HCT116 (cell line): ENCODE data around the gene DAZAP1. TPM values are rescaled to one million over a fixed set of nuclear protein-coding genes. Genes with fewer than 3 reads are reported as not detected.
"Not testable (repeated sequence)": the region's sequence is repeated elsewhere in the genome, so short reads cannot be mapped to it uniquely, and the experiment has no call there.

Source experiments
- ATAC-seq: fragments of 200-7000 bp; cut with Tn5 transposase; 2 replicates; pipeline ENCODE4 v1.9.1; 2020; ENCODE audit warnings: mild to moderate bottlenecking, moderate library complexity
- BruUV-seq: library from RNA; stranded (reverse); fragments of 400-500 nt; replicated peaks from 2 replicates; lab custom pipeline; 2021; lab: Mats Ljungman, UMichigan
- CTCF ChIA-PET: fragments of 300-600 bp; sonication (Branson Sonifier 250); formaldehyde crosslinking; loops from one replicate; lab custom pipeline; 2021; ENCODE audit warnings: antibody characterized with exemption; lab: Charles Lee
- POLR2A ChIA-PET: fragments of 300-600, 350-600 bp; sonication (Branson Sonifier 250); formaldehyde crosslinking; loops from one replicate; lab custom pipeline; 2021; ENCODE audit warnings: antibody characterized with exemption; lab: Charles Lee
- RAD21 ChIA-PET, 2 experiments: fragments of 300-600 bp; sonication (Branson Sonifier 250); formaldehyde crosslinking; loops; one replicate each; lab custom pipeline; 2023; ENCODE audit warnings: low total read pairs in 2 of 2; ENCODE audit not compliant: uncharacterized antibody in 2 of 2, unreplicated experiment in 2 of 2, low non-redundant PET in 1 of 2; lab: Charles Lee
- DNase-seq: peaks from one replicate; pipeline ENCODE4 v3.0.0-alpha.2; 2010; ENCODE audit warnings: low read depth, low spot score
- H2AFZ ChIP-seq: fragments of 200-600 bp; shearing (Covaris generic), sonication (generic); 2 replicates; pipeline ENCODE4 v1.6.1; 2017; ENCODE audit warnings: low read depth, mixed run types, mixed read lengths, antibody characterized with exemption, low read length; ENCODE audit not compliant: poor library complexity, severe bottlenecking
- H3K27ac ChIP-seq: 2 replicates; pipeline ENCODE4 v1.5.1; 2012; ENCODE audit warnings: low read depth, low read length
- H3K27me3 ChIP-seq: fragments of 200-600 bp; sonication (generic); 2 replicates; pipeline ENCODE4 v1.6.1; 2016; ENCODE audit warnings: mixed run types, low read length, mixed read lengths; ENCODE audit not compliant: insufficient read depth
- H3K36me3 ChIP-seq, 2 experiments: fragments of 200-500 bp in 1 of 2; fragments of 200-600 bp in 1 of 2; sonication (Bioruptor generic) in 1 of 2; sonication (generic) in 1 of 2; 2 replicates each; pipeline versions ENCODE4 v1.5.1 to v1.6.1; 2014 to 2016; ENCODE audit warnings: low read length in 2 of 2, inconsistent platforms in 1 of 2, mixed read lengths in 1 of 2, mixed run types in 1 of 2; ENCODE audit not compliant: insufficient read depth in 2 of 2, control insufficient read depth in 1 of 2
- H3K4me1 ChIP-seq, 2 experiments: fragments of 200-600 bp in 1 of 2; sonication (generic) in 1 of 2; 2 replicates each; pipeline versions ENCODE4 v1.5.1 to v1.6.1; 2012 to 2017; ENCODE audit warnings: low read length in 2 of 2, inconsistent platforms in 1 of 2, mild to moderate bottlenecking in 1 of 2, mixed read lengths in 1 of 2, mixed run types in 1 of 2, moderate library complexity in 1 of 2; ENCODE audit not compliant: insufficient read depth in 2 of 2, control insufficient read depth in 1 of 2
- H3K4me2 ChIP-seq: fragments of 200-600 bp; sonication (generic); 2 replicates; pipeline ENCODE4 v1.6.1; 2017; ENCODE audit warnings: mixed run types, low read length, mixed read lengths
- H3K4me3 ChIP-seq, 2 experiments: fragments of 200-600 bp in 1 of 2; sonication (generic) in 1 of 2; replicated peaks in 1 of 2; 2 replicates each; pipeline ENCODE4 v1.5.1; 2011 to 2016; ENCODE audit warnings: low read length in 2 of 2, control low read depth in 1 of 2, low read depth in 1 of 2, mild to moderate bottlenecking in 1 of 2, mixed read lengths in 1 of 2, mixed run types in 1 of 2
- H3K79me2 ChIP-seq: fragments of 200-600 bp; sonication (generic); 2 replicates; pipeline ENCODE4 v1.6.1; 2017; ENCODE audit warnings: mild to moderate bottlenecking, mixed run types, low read length, moderate library complexity, mixed read lengths; ENCODE audit not compliant: insufficient read depth
- H3K9ac ChIP-seq: fragments of 200-600 bp; sonication (generic); 2 replicates; pipeline ENCODE4 v1.6.1; 2016; ENCODE audit warnings: low read length, mixed read lengths
- H3K9me2 ChIP-seq: fragments of 200-600 bp; sonication (generic), shearing (Covaris generic); 2 replicates; pipeline ENCODE4 v1.6.1; 2017; ENCODE audit warnings: mixed run types, mild to moderate bottlenecking, moderate library complexity; ENCODE audit not compliant: insufficient read depth
- H3K9me3 ChIP-seq, 2 experiments: fragments of 200-500 bp in 1 of 2; fragments of 200-600 bp in 1 of 2; sonication (Bioruptor generic) in 1 of 2; sonication (generic) in 1 of 2; 2 replicates each; pipeline ENCODE4 v1.6.1; 2014 to 2017; ENCODE audit warnings: low read length in 2 of 2, mixed read lengths in 2 of 2, inconsistent platforms in 1 of 2, low read depth in 1 of 2, mild to moderate bottlenecking in 1 of 2, mixed run types in 1 of 2, moderate library complexity in 1 of 2; ENCODE audit not compliant: control insufficient read depth in 1 of 2, insufficient read depth in 1 of 2
- H4K20me1 ChIP-seq: fragments of 200-600 bp; sonication (generic), shearing (Covaris generic); 2 replicates; pipeline ENCODE4 v1.6.1; 2017; ENCODE audit warnings: mixed run types, mild to moderate bottlenecking, moderate library complexity; ENCODE audit not compliant: insufficient read depth
- ATF3 ChIP-seq: IDR thresholded peaks from 2 replicates; pipeline ENCODE4 v1.6.1; 2012
- CBX3 ChIP-seq: IDR thresholded peaks from 2 replicates; pipeline ENCODE4 v1.6.1; 2012; ENCODE audit warnings: low read depth
- CEBPB ChIP-seq: IDR thresholded peaks from 2 replicates; pipeline ENCODE4 v1.6.1; 2012; ENCODE audit warnings: low read depth
- EGR1 ChIP-seq: IDR thresholded peaks from 2 replicates; pipeline ENCODE4 v1.6.1; 2012; ENCODE audit warnings: low read depth
- EZH2phosphoT487 ChIP-seq: fragments of 200-600 bp; IDR thresholded peaks from 2 replicates; pipeline ENCODE4 v1.6.1; 2018; ENCODE audit warnings: antibody characterized with exemption, borderline replicate concordance
- POLR2AphosphoS5 ChIP-seq: IDR thresholded peaks from 2 replicates; pipeline ENCODE4 v1.6.1; 2011; ENCODE audit warnings: mild to moderate bottlenecking, low read depth, low read length, moderate library complexity
- SIN3A ChIP-seq: IDR thresholded peaks from 2 replicates; pipeline ENCODE4 v1.6.1; 2012; ENCODE audit warnings: low read depth
- SRF ChIP-seq: IDR thresholded peaks from 2 replicates; pipeline ENCODE4 v1.6.1; 2012; ENCODE audit warnings: low read depth
- ZNF274 ChIP-seq: fragments of 200-500 bp; sonication (Bioruptor generic); IDR thresholded peaks from 2 replicates; pipeline ENCODE4 v1.6.1; 2014; ENCODE audit warnings: mild to moderate bottlenecking, low read depth, low read length, inconsistent platforms
- intact Hi-C: fragments of 100-400 bp; cut with micrococcal nuclease; formaldehyde crosslinking; loops from 2 replicates; pipeline ENCODE4 v1.10.0; 2022
- total RNA-seq: library from RNA; stranded (reverse); gene quantifications from one replicate; pipeline ENCODE4 v1.2.1, GENCODE V29; 2021; ENCODE audit not compliant: unreplicated experiment

The DAZAP1 gene
- total RNA-seq, 1 experiment from 2014 or later: 191 TPM

- TF ChIP-seq ZNF274 (no peak), SRF (no peak), POLR2AphosphoS5 (no peak), CBX3 (no peak), SIN3A (no peak), EZH2phosphoT487 (no peak), ATF3 (no peak), EGR1 (no peak), CEBPB (no peak)
Observed at GRCh38 chr19:1475751-1476437, 68.5 kb downstream of the DAZAP1 start (continued).

GRCh38 chr19:1477056-1477455, 69.7 kb downstream of the DAZAP1 start:
- H4K20me1 ChIP-seq, H3K27ac ChIP-seq, intact Hi-C loops, H3K27me3 ChIP-seq, H3K9me3 ChIP-seq, H2AFZ ChIP-seq, RAD21 ChIA-PET, H3K36me3 ChIP-seq, CTCF ChIA-PET, ATAC-seq, DNase-seq, BruUV-seq, H3K9me2 ChIP-seq: not testable (repeated sequence)
- Histone ChIP-seq H3K4me1 (peaks cover 6 to 22% of the 10 kb centered on the region in 2 experiments; a peak in 3 of 4 replicates), H3K9ac (0 out of 2 replicates have a peak overlapping the region, but pooled peaks have one; percentile 34), H3K79me2 (peaks cover 34% of the 10 kb centered on the region), H3K4me3 (peak overlapping the region in 1 of 2 experiments; percentile 96; a peak in 1 of 4 replicates), H3K4me2 (peak overlapping the region; percentile 97)
- POLR2A ChIA-PET: interaction anchor here (1.2 kb wide), 1 partner anchor 14 kb away, joined by 4 read pairs; the partner anchor contains the start of gene REEP6
